ENCODE measurements around the gene COMMD4.

COMMD4 gene

DNA sequence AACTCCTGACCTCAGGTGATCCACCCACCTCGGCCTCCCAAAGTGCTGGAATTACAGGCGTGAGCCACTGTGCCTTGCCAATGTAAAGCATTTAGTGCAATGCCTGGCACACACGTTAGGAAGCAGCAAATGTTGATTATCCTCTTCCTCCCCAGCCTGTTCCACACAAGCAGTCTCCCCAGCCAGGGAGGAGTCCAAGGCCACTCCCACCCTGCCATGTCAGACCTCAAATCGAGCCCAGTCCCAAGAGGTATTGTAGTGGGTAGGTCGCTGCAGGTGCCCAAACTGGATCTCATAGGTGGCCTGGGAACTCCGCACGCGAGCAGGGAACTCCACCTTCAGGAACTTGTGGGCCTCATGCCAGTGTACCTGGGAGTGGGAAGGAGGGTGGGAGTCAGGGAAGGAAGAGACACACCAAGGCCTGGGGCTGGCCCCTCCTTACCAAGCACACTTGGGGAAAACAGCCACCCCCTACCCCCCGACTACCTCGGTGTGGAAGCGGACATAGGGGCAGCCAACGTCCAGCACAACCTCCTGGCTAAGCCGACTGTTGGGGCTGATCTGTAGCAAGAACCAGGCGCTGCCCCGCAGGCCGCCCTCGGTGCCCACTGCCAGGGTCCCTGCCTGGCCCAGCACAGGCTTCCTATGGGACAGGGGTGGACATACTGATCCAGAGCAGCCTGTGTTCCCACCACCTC, 22.3 kb downstream of the COMMD4 start:
- no peak for DNase-seq (ENCODE audit: low spot score)
- TF ChIP-seq, protein P1, sequence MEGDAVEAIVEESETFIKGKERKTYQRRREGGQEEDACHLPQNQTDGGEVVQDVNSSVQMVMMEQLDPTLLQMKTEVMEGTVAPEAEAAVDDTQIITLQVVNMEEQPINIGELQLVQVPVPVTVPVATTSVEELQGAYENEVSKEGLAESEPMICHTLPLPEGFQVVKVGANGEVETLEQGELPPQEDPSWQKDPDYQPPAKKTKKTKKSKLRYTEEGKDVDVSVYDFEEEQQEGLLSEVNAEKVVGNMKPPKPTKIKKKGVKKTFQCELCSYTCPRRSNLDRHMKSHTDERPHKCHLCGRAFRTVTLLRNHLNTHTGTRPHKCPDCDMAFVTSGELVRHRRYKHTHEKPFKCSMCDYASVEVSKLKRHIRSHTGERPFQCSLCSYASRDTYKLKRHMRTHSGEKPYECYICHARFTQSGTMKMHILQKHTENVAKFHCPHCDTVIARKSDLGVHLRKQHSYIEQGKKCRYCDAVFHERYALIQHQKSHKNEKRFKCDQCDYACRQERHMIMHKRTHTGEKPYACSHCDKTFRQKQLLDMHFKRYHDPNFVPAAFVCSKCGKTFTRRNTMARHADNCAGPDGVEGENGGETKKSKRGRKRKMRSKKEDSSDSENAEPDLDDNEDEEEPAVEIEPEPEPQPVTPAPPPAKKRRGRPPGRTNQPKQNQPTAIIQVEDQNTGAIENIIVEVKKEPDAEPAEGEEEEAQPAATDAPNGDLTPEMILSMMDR (IDR thresholded peaks at IDR 0.05; ENCODE audit: extremely low read depth, missing control alignments): no peak

DNA sequence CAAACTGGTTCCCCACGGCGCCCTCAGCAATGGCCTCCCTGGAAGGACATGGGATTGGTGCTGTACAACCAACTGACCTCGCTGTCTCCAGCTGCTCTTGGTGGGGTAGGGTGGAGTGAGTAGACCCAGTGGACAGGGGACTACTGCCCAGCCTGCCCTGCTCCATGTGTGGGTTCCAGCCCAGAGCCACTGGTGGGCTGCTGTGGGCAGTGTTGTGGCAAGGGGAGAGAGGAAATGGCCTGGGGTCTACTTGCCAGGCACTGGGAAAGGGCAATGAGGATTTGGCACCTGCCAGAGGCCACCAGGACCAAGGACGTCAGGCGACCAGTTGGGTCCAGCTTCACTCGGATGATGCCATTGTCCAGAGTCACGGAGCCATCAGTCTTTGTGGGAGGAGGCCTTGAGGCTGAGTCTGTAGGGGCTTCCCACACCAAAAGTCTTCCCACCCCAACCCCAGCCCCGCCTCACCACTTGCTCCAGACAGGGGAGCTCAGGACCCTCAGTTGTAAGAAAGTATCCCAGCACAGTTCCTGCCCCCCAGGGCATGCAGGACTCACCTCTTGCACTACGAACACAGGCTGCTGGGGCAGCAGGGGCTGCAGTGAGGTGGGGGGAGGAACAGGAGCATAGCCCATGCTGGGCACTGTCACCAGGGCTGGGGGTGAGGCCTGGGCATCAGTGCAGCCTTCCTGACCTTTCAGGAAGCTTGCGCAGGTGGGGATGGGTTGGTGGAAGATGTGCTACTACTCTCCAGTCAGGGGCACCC, 23.1 kb downstream of the COMMD4 start:
- TF ChIP-seq, protein P1 (IDR thresholded peaks at IDR 0.05; ENCODE audit: extremely low read depth, missing control alignments): no peak
- DNase-seq (ENCODE audit: low spot score): no peak

DNA sequence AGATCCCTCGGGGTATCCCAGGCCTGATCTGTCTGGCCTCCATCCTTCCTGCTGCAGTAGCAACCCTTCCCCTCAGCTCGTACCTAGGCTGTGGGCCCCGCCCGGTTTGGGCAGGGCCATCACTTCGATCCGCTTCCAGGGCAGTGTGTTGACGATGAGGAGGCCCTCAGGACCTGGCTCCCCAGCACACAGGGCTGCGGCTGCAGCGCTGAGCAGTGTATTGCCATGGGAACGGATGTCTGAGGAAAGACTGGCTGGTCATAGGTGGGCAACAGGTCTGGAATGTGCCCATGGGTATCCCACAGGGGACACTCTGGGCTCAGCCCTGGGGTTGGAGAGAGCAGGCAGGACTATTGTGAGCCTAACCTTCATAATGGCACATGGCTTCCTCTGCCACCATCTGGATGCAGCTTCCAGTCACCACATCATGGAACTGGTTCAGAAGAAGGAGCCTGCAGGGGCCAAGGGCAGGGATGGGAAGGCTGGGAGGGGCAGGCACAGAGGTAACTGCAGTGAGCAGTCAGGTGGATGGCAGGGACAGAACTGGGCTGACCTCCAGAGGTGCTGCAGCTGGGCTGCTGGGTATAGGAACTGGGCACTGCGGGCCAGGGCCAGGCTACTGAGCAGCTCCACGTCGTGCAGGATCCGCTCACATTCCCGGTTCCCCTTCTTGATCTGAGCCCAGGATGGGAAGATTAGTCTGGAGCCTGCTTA, 23.8 kb downstream of the COMMD4 start:
- DNase-seq (ENCODE audit: low spot score): no peak
- TF ChIP-seq, protein P1 (IDR thresholded peaks at IDR 0.05; ENCODE audit: extremely low read depth, missing control alignments): no peak

DNA sequence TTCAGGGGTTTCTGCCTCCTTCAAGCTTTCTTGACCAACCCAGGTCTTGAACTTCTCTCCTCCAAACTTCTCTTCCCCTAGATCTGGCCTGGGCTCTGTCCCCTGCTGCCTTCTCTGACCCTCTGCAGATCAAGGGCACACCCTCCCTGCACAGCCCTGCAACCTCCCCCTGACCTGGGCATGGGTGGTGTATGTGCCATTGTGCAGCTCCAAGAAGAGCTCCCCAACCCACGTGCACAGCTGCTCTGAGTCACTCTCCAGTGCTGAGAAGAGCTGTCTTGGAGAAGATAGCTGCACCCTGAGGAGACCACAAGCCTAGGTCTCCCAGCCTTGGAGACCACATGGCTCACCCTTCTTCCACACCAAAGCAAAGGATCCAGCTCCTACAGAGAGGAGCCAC, 24.5 kb downstream of the COMMD4 start:
- DNase-seq (ENCODE audit: low spot score): no peak
- TF ChIP-seq, protein P1 (IDR thresholded peaks at IDR 0.05; ENCODE audit: extremely low read depth, missing control alignments): no peak

DNA sequence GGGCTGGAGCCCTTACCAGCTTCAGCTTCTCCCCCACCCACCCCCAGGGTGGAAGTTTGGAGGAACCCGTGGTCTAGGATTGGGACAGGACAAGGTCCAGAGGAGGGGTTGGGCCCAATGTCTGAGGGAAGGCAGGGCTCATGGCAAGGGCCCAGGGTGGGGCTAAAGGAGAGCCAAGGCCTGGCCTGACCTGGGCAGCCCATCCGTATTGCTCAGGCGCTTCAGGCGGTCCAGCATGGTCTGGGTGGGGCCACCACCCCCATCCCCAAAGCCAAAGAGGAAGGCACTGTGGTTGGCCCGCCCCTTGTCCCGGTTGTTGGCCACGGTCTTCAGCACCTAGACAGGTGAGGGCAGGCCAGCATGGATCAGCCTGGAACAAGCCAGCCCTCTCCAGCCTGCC, 25.0 kb downstream of the COMMD4 start:
- no peak for DNase-seq (ENCODE audit: low spot score)
- TF ChIP-seq, protein P1 (IDR thresholded peaks at IDR 0.05; ENCODE audit: extremely low read depth, missing control alignments): no peak

DNA sequence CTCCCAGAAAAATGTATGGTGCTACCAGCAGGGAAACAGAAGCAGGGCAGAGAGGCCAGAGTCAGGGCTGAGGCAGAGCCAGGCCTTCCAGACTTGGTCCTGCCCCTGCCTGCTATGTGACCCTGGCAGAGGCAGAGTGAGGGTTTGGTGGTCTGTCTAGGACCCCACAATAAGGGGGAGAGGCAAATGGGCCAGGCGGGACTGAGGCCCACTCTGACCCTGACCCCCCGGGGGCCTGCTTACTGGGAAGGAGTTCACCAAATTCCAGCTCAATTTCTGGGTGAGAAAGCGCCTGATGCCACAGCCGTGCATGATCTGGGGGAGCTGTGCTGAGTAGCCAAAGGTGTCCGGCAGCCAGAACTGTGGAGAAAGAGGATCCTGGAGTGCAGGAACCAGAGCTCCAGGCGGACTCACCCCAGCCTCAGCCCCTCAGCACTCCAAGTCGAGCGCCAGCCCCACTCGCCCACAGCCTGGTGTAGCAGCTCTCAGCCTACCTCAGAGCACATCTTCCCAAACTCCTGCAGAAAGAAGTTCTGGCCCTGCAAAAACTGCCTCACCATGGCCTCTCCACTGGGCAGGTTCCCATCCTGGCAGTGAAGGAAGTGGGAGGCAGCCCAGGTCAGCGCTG, 25.6 kb downstream of the COMMD4 start:
- DNase-seq (ENCODE audit: low spot score): no peak
- TF ChIP-seq, protein P1 (IDR thresholded peaks at IDR 0.05; ENCODE audit: extremely low read depth, missing control alignments): no peak

Data from GM20000 (cell line).